GM19397 (cell line): ENCODE data around the gene PPP1R14B.

ENCODE experiments used
- ATAC-seq: cut with Tn5 transposase; IDR thresholded peaks from one replicate; pipeline ENCODE4 v1.9.1; 2021; ENCODE audit warnings: mild to moderate bottlenecking, moderate library complexity; ENCODE audit not compliant: unreplicated experiment

PPP1R14B gene

GRCh38 chr11:64218628-64219353, 28.0 kb downstream of the PPP1R14B start:
- no peak for ATAC-seq

GRCh38 chr11:64216879-64217278, 29.9 kb downstream of the PPP1R14B start:
- no peak for ATAC-seq

GRCh38 chr11:64211181-64211872, 35.4 kb downstream of the PPP1R14B start:
- ATAC-seq, result no peak

GRCh38 chr11:64210301-64211020, 36.3 kb downstream of the PPP1R14B start:
- no peak for ATAC-seq

- ATAC-seq, result no peak
These were observed 37.2 kb downstream of the PPP1R14B start for GRCh38 chr11:64209563-64209843.

- no peak for ATAC-seq
These were observed 37.8 kb downstream of the PPP1R14B start for GRCh38 chr11:64208796-64209562.

GRCh38 chr11:64208086-64208795, 38.5 kb downstream of the PPP1R14B start:
- no peak for ATAC-seq

GRCh38 chr11:64207256-64208085, 39.3 kb downstream of the PPP1R14B start:
- peak; percentile 58 for ATAC-seq

- peak; percentile 9 for ATAC-seq
These were observed 40.1 kb downstream of the PPP1R14B start, which contains the start of gene FERMT3 for GRCh38 chr11:64206457-64207255. Gene FERMT3 (plus strand): TSS chr11:64206721. CDS start chr11:64207365, 644 bp downstream.

GRCh38 chr11:64204464-64204989, 42.2 kb downstream of the PPP1R14B start:
- ATAC-seq, result no peak

- ATAC-seq, result no peak
These were observed 42.7 kb downstream of the PPP1R14B start for GRCh38 chr11:64204080-64204440.

GRCh38 chr11:64203421-64204079, 43.2 kb downstream of the PPP1R14B start:
- ATAC-seq, result no peak

- no peak for ATAC-seq
These were observed 43.8 kb downstream of the PPP1R14B start for GRCh38 chr11:64202992-64203391.

GRCh38 chr11:64201543-64201942, 45.2 kb downstream of the PPP1R14B start:
- ATAC-seq, result no peak

- ATAC-seq, result no peak
These were observed 48.2 kb downstream of the PPP1R14B start for GRCh38 chr11:64198511-64198910.

- no peak for ATAC-seq
These were observed 50.1 kb downstream of the PPP1R14B start for GRCh38 chr11:64196626-64197025.
